Jurkat, Clone E6-1 (cell line): ENCODE measurements around the gene SMYD3.

Experiments
- DNase-seq: peaks from one replicate; pipeline ENCODE4 v3.0.0-alpha.2; 2011; ENCODE audit warnings: low read depth, low spot score
- H3K4me3 ChIP-seq: 2 replicates; pipeline ENCODE4 v1.5.1; 2011; ENCODE audit warnings: mild to moderate bottlenecking, low read length, control low read depth, moderate library complexity

Gene SMYD3

GRCh38 chr1:246176126-246177024 is 330.7 kb downstream of the SMYD3 start:
- no peak for DNase-seq
- H3K4me3 ChIP-seq, result no peak overlapping the region

- no peak for DNase-seq
These were observed 336.4 kb downstream of the SMYD3 start for GRCh38 chr1:246170574-246171261.

GRCh38 chr1:246169486-246169885 is 337.6 kb downstream of the SMYD3 start:
- no peak for DNase-seq
- no peak overlapping the region for H3K4me3 ChIP-seq

More at GRCh38 chr1:246170574-246171261, 336.4 kb downstream of the SMYD3 start:
- H3K4me3 ChIP-seq, result no peak overlapping the region

GRCh38 chr1:246169019-246169418 is 338.1 kb downstream of the SMYD3 start:
- DNase-seq, result no peak
- H3K4me3 ChIP-seq, result no peak overlapping the region

GRCh38 chr1:246166841-246167240 is 340.2 kb downstream of the SMYD3 start:
- H3K4me3 ChIP-seq, result no peak overlapping the region
- DNase-seq, result no peak

- no peak overlapping the region for H3K4me3 ChIP-seq
- no peak for DNase-seq
These were observed 341.0 kb downstream of the SMYD3 start for GRCh38 chr1:246165826-246166709.

GRCh38 chr1:246164764-246165163 is 342.3 kb downstream of the SMYD3 start:
- H3K4me3 ChIP-seq, result no peak overlapping the region
- DNase-seq, result no peak

- no peak for DNase-seq
- no peak overlapping the region for H3K4me3 ChIP-seq
These were observed 344.5 kb downstream of the SMYD3 start for GRCh38 chr1:246162560-246162959.

- no peak for DNase-seq
- H3K4me3 ChIP-seq, result no peak overlapping the region
These were observed 345.5 kb downstream of the SMYD3 start for GRCh38 chr1:246161626-246162025.

- no peak for DNase-seq
These were observed 346.2 kb downstream of the SMYD3 start for GRCh38 chr1:246160905-246161304.

GRCh38 chr1:246160374-246160773 is 346.7 kb downstream of the SMYD3 start:
- no peak overlapping the region for H3K4me3 ChIP-seq
- DNase-seq, result no peak

More at GRCh38 chr1:246160905-246161304, 346.2 kb downstream of the SMYD3 start:
- H3K4me3 ChIP-seq, result no peak overlapping the region

GRCh38 chr1:246159279-246160227 is 347.5 kb downstream of the SMYD3 start:
- H3K4me3 ChIP-seq, result no peak overlapping the region
- DNase-seq, result no peak

GRCh38 chr1:246158131-246158530 is 348.9 kb downstream of the SMYD3 start:
- H3K4me3 ChIP-seq, result no peak overlapping the region
- DNase-seq, result no peak

- DNase-seq, result no peak
- H3K4me3 ChIP-seq, result no peak overlapping the region
These were observed 349.6 kb downstream of the SMYD3 start for GRCh38 chr1:246157516-246157915.

- DNase-seq, result no peak
- H3K4me3 ChIP-seq, result no peak overlapping the region
These were observed 350.2 kb downstream of the SMYD3 start for GRCh38 chr1:246156847-246157246.

GRCh38 chr1:246155923-246156322 is 351.2 kb downstream of the SMYD3 start:
- H3K4me3 ChIP-seq, result no peak overlapping the region
- no peak for DNase-seq

GRCh38 chr1:246153796-246154212 is 353.3 kb downstream of the SMYD3 start:
- DNase-seq, result no peak
- no peak overlapping the region for H3K4me3 ChIP-seq

GRCh38 chr1:246152986-246153431 is 354.1 kb downstream of the SMYD3 start:
- H3K4me3 ChIP-seq, result no peak overlapping the region
- no peak for DNase-seq
